H1 (cell line): ENCODE data around the gene PSMB9.

Source experiments
- BCL11A ChIP-seq, 2 experiments: IDR thresholded peaks; one replicate each; pipeline ENCODE4 v1.6.1; 2011; ENCODE audit warnings: low read depth in 2 of 2, low read length in 2 of 2, mild to moderate bottlenecking in 2 of 2
- CEBPB ChIP-seq: IDR thresholded peaks from 2 replicates; pipeline ENCODE4 v1.6.1; 2012; ENCODE audit warnings: low read depth, low read length
- CHD2 ChIP-seq: IDR thresholded peaks from 2 replicates; pipeline ENCODE4 v1.6.1; 2012; ENCODE audit warnings: low read length, improper control_type of control experiment
- CTCF ChIP-seq, 3 experiments: IDR thresholded peaks; 1 replicate in 2 of 3; 2 replicates in 1 of 3; pipeline versions ENCODE4 v1.5.1 to v1.6.1; 2011; ENCODE audit warnings: low read length in 3 of 3, mild to moderate bottlenecking in 3 of 3, inconsistent platforms in 2 of 3, low read depth in 1 of 3, moderate library complexity in 1 of 3; ENCODE audit not compliant: insufficient read depth in 1 of 3; ENCODE audit errors: control extremely low read depth in 1 of 3
- EZH2 ChIP-seq: fragments of 200-600 bp; sonication (generic); IDR thresholded peaks from 2 replicates; pipeline ENCODE4 v1.7.1; 2012; ENCODE audit warnings: low read depth, mild to moderate bottlenecking, moderate library complexity, low read length, inconsistent platforms; ENCODE audit not compliant: severe bottlenecking
- POLR2A ChIP-seq, 2 experiments: IDR thresholded peaks; 1 replicate in 1 of 2; 2 replicates in 1 of 2; pipeline ENCODE4 v1.6.1; 2011; ENCODE audit warnings: low read depth in 2 of 2, low read length in 2 of 2, mild to moderate bottlenecking in 2 of 2; ENCODE audit errors: control extremely low read depth in 1 of 2
- POLR2AphosphoS5 ChIP-seq: IDR thresholded peaks from 2 replicates; pipeline ENCODE4 v1.6.1; 2011; ENCODE audit warnings: low read depth, low read length
- ZNF274 ChIP-seq: IDR thresholded peaks from 2 replicates; pipeline ENCODE4 v1.7.0; 2012; ENCODE audit warnings: low read length, borderline replicate concordance; ENCODE audit errors: extremely low read depth

- TF ChIP-seq CTCF (IDR thresholded peaks at IDR 0.05; ENCODE audit: control extremely low read depth in 1 of 3, insufficient read depth in 1 of 3, low read depth in 1 of 3, low read length in 3 of 3), result no peak
- no peak for TF ChIP-seq POLR2A (IDR thresholded peaks at IDR 0.05; ENCODE audit: control extremely low read depth in 1 of 2, low read depth in 2 of 2, low read length in 2 of 2)
- no peak for TF ChIP-seq POLR2AphosphoS5
- TF ChIP-seq BCL11A (IDR thresholded peaks at IDR 0.05; ENCODE audit: low read depth in 2 of 2, low read length in 2 of 2), result no peak
- TF ChIP-seq CEBPB, result no peak
- TF ChIP-seq ZNF274, result no peak
- TF ChIP-seq EZH2, result no peak
- TF ChIP-seq CHD2, result no peak
Observed at GRCh38 chr6:32833664-32834063, 20.3 kb upstream of the PSMB9 start.
